A673 (cell line): Measurements from ENCODE around the gene MDFI.

Source experiments
- EZH2 ChIP-seq: fragments of 200-600 bp; sonication (generic); IDR thresholded peaks from 2 replicates; pipeline ENCODE4 v1.6.1; 2017; ENCODE audit warnings: borderline replicate concordance, low read depth, mild to moderate bottlenecking, mixed read lengths, antibody characterized with exemption, low read length; ENCODE audit not compliant: poor library complexity, severe bottlenecking
- TF ChIP-seq, protein P1 (sequence below): fragments of 300-800, 200-600 bp; sonication (generic); conservative IDR thresholded peaks from 2 replicates; pipeline ENCODE4 v1.5.1; 2017; ENCODE audit warnings: low read depth, mild to moderate bottlenecking, antibody characterized with exemption, low read length, moderate library complexity, mixed read lengths

DNA sequence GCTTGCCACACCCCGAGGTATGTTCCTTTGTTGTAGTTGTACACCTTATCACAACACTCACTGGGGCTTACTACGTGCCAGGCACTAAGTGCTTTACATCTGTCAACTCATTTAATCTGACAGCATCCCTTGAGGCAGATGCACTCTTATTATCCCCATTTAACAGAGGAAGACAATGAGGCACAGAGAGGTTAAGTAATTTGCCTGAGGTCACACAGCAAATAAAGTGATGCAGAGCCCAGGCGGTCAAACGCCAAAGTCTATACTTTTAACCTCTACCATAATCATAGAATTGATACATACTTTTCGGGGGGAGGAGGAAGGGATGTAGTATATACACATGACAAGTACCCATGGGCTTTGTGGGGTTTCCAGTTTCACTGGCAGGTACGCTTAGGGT lies 37.7 kb downstream of the MDFI start:
- no peak for TF ChIP-seq EZH2
- TF ChIP-seq, protein P1, sequence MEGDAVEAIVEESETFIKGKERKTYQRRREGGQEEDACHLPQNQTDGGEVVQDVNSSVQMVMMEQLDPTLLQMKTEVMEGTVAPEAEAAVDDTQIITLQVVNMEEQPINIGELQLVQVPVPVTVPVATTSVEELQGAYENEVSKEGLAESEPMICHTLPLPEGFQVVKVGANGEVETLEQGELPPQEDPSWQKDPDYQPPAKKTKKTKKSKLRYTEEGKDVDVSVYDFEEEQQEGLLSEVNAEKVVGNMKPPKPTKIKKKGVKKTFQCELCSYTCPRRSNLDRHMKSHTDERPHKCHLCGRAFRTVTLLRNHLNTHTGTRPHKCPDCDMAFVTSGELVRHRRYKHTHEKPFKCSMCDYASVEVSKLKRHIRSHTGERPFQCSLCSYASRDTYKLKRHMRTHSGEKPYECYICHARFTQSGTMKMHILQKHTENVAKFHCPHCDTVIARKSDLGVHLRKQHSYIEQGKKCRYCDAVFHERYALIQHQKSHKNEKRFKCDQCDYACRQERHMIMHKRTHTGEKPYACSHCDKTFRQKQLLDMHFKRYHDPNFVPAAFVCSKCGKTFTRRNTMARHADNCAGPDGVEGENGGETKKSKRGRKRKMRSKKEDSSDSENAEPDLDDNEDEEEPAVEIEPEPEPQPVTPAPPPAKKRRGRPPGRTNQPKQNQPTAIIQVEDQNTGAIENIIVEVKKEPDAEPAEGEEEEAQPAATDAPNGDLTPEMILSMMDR, result no peak
